CD8-positive, alpha-beta memory T cell (primary cell): ENCODE data around the gene PARL. TPM values are rescaled to one million over a fixed set of nuclear protein-coding genes. Genes with fewer than 3 reads are reported as not detected.
A peak's percentile ranks its signal among the peaks of the same experiment; 100 is the strongest.

Experiments used
- CTCF ChIA-PET: fragments of 350-600 bp; sonication (Branson Sonifier 250); formaldehyde crosslinking; loops from one replicate; lab custom pipeline; 2021; ENCODE audit warnings: antibody characterized with exemption; lab: Charles Lee
- POLR2A ChIA-PET: fragments of 350-600 bp; sonication (Branson Sonifier 250); formaldehyde crosslinking; loops from one replicate; lab custom pipeline; 2021; ENCODE audit warnings: antibody characterized with exemption; lab: Charles Lee
- DNase-seq, 5 donors: peaks; one replicate each; pipeline versions ENCODE4 v3.0.0 to v3.0.0-alpha.2; 2020 to 2022; ENCODE audit warnings: mixed read lengths in 1 of 5
- H3K27ac ChIP-seq: one replicate; pipeline ENCODE4 v1.7.0; 2013; ENCODE audit warnings: low read depth, mild to moderate bottlenecking, low read length, moderate library complexity
- H3K27me3 ChIP-seq: 2 replicates; pipeline ENCODE4 v1.7.0; 2013; ENCODE audit warnings: low read length, mild to moderate bottlenecking; ENCODE audit not compliant: insufficient read depth, poor library complexity, severe bottlenecking
- H3K36me3 ChIP-seq: 2 replicates; pipeline ENCODE4 v1.7.0; 2013; ENCODE audit warnings: mild to moderate bottlenecking, low read length, moderate library complexity; ENCODE audit not compliant: insufficient read depth
- H3K4me1 ChIP-seq: 2 replicates; pipeline ENCODE4 v1.7.0; 2013; ENCODE audit warnings: mild to moderate bottlenecking, low read length, moderate library complexity; ENCODE audit not compliant: insufficient read depth
- H3K4me3 ChIP-seq: 2 replicates; pipeline ENCODE4 v1.7.0; 2013; ENCODE audit warnings: mild to moderate bottlenecking, low read length
- H3K9me3 ChIP-seq: 2 replicates; pipeline ENCODE4 v1.7.0; 2013; ENCODE audit warnings: mild to moderate bottlenecking, low read length
- H3K27ac Mint-ChIP-seq, 8 donors: one replicate each; pipeline ENCODE4 v1.8.0; 2020 to 2021; ENCODE audit warnings: mixed read lengths in 8 of 8, mild to moderate bottlenecking in 6 of 8, inconsistent platforms in 3 of 8, moderate library complexity in 3 of 8
- H3K27me3 Mint-ChIP-seq, 2 donors: one replicate each; pipeline ENCODE4 v1.8.0; 2020 to 2021; ENCODE audit warnings: mixed read lengths in 2 of 2, mild to moderate bottlenecking in 1 of 2, moderate library complexity in 1 of 2
- H3K36me3 Mint-ChIP-seq, 3 donors: one replicate each; pipeline ENCODE4 v1.8.0; 2020 to 2021; ENCODE audit warnings: mixed read lengths in 3 of 3, inconsistent platforms in 1 of 3, mild to moderate bottlenecking in 1 of 3
- H3K4me1 Mint-ChIP-seq, 3 donors: one replicate each; pipeline ENCODE4 v1.8.0; 2020 to 2021; ENCODE audit warnings: mixed read lengths in 3 of 3, inconsistent platforms in 1 of 3, mild to moderate bottlenecking in 1 of 3
- H3K4me3 Mint-ChIP-seq, 7 donors: one replicate each; pipeline ENCODE4 v1.8.0; 2020 to 2021; ENCODE audit warnings: mixed read lengths in 7 of 7, mild to moderate bottlenecking in 6 of 7, moderate library complexity in 4 of 7, inconsistent platforms in 2 of 7
- H3K9me3 Mint-ChIP-seq, 5 donors: one replicate each; pipeline ENCODE4 v1.8.0; 2020 to 2022; ENCODE audit warnings: mixed read lengths in 5 of 5, mild to moderate bottlenecking in 3 of 5, moderate library complexity in 2 of 5, inconsistent platforms in 1 of 5
- polyA plus RNA-seq: library from polyadenylated mRNA; unstranded; fragments of 300-500 nt; fragmentation: Illumina TruSeq; gene quantifications from one replicate; pipeline ENCODE4 v1.2.3, GENCODE V29; 2021
- total RNA-seq, 2 experiments: library from RNA; stranded (reverse); gene quantifications; one replicate each; pipeline ENCODE4 v1.2.3, GENCODE V29; 2021

The PARL gene
- total and polyA plus RNA-seq, 3 experiments from 2014 or later: 93.4 to 98.1 (median 95.9) TPM

DNA sequence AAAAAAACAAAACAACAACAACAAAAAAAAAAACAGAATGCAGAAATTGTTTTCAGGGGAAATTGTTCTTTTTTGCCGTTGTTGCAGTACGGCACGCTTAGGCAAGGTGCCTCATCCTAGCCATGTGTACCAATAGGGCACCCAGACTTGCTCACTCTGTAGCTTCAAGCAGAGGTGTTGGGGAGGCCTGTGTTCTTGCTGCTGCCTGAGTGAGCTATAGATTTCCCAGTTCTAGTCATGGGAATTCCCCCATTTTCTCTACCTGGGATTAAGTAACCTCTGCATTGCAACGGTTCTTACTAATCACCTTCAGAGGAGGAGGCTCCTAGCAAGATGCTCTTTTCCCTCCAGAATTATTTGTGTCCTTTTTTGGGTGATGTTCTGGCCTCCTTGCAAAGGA, 12.9 kb upstream of the PARL start:
- H3K4me1 ChIP-seq: peaks cover 4% of the 10 kb centered on the region
- ChIA-PET CTCF (interaction anchor here (1.0 to 3.0 kb wide), 3 partner anchors 13 to 616 kb away, joined by 3 to 10 read pairs (median 8); partner anchors contain the start of gene PARL), POLR2A (interaction anchor here (0.6 kb wide), 1 partner anchor 436 kb away, joined by 3 read pairs; no protein-coding TSS in a partner anchor)
- H3K27me3 ChIP-seq: no peaks in the 10 kb centered on the region
- Mint-ChIP-seq H3K4me3 (no peak overlapping the region), H3K36me3 (no peaks in the 10 kb centered on the region), H3K27me3 (peaks cover 22 to 52% of the 10 kb centered on the region in 2 donors), H3K9me3 (peaks cover 0 to 5% (median 0%) of the 10 kb centered on the region in 5 donors), H3K4me1 (peaks cover 0 to 4% (median 3%) of the 10 kb centered on the region in 3 donors), H3K27ac (no peak overlapping the region)
- H3K9me3 ChIP-seq: no peaks in the 10 kb centered on the region
- H3K4me3 ChIP-seq: no peak overlapping the region
- H3K36me3 ChIP-seq: no peaks in the 10 kb centered on the region
- no peak for DNase-seq
- H3K27ac ChIP-seq: no peak overlapping the region

GRCh38 chr3:183896610-183897009, 11.9 kb upstream of the PARL start:
- Histone ChIP-seq H3K36me3 (no peaks in the 10 kb centered on the region), H3K4me3 (no peak overlapping the region), H3K27me3 (no peaks in the 10 kb centered on the region), H3K27ac (no peak overlapping the region), H3K4me1 (peaks cover 4% of the 10 kb centered on the region), H3K9me3 (no peaks in the 10 kb centered on the region)
- Mint-ChIP-seq H3K9me3 (peaks cover 0 to 5% (median 0%) of the 10 kb centered on the region in 5 donors), H3K27ac (peak overlapping the region in 1 of 8 donors; percentile 89), H3K4me3 (no peak overlapping the region), H3K27me3 (peaks cover 20 to 53% of the 10 kb centered on the region in 2 donors), H3K36me3 (no peaks in the 10 kb centered on the region), H3K4me1 (peaks cover 0 to 4% (median 3%) of the 10 kb centered on the region in 3 donors)
- ChIA-PET CTCF (interaction anchor here (0.7 to 3.0 kb wide), 13 partner anchors 8 to 646 kb away, joined by 3 to 14 read pairs (median 6); partner anchors contain the start of genes ABCC5, EEF1AKMT4 and PARL), POLR2A (no interaction called here)
- DNase-seq: no peak

GRCh38 chr3:183896184-183896583, 11.5 kb upstream of the PARL start:
- POLR2A ChIA-PET: no interaction called here

DNA sequence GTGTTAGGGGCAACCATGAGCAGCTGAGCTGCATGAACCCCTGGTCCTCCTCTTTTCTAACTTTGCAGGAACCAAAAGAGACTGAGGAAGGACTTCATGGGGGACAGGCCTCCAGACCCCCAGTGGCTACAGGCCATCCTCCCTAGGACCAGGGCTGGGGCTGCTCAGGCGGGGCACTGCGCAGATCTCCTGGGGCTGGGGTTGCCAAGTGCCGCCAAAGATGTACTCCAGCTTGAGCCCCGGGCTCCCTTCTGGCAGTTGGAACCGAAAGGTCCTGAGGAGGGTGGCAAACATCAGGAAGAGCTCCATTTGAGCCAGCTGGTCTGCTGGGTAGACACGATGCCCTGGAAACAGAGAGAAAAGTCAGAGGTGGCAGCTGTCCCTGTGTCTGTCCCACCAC, 11.1 kb upstream of the PARL start:
- Mint-ChIP-seq H3K4me3 (no peak overlapping the region), H3K27ac (no peak overlapping the region), H3K36me3 (no peaks in the 10 kb centered on the region), H3K27me3 (peaks cover 16 to 48% of the 10 kb centered on the region in 2 donors), H3K9me3 (peaks cover 0 to 3% (median 0%) of the 10 kb centered on the region in 5 donors), H3K4me1 (peaks cover 0 to 4% (median 3%) of the 10 kb centered on the region in 3 donors)
- Histone ChIP-seq H3K36me3 (no peaks in the 10 kb centered on the region), H3K27me3 (no peaks in the 10 kb centered on the region), H3K4me3 (no peak overlapping the region), H3K9me3 (no peaks in the 10 kb centered on the region), H3K4me1 (peaks cover 4% of the 10 kb centered on the region), H3K27ac (no peak overlapping the region)
- ChIA-PET CTCF (interaction anchor here (0.7 to 3.0 kb wide), 26 partner anchors 9 to 647 kb away, joined by 3 to 14 read pairs (median 4); partner anchors contain the start of genes ABCC5, EEF1AKMT4, EIF2B5 and PARL), POLR2A (interaction anchor here (0.6 kb wide), 1 partner anchor 12 kb away, joined by 3 read pairs; the partner anchor contains the start of gene PARL)
- no peak for DNase-seq

More at GRCh38 chr3:183896184-183896583, 11.5 kb upstream of the PARL start:
- Mint-ChIP-seq H3K4me3 (no peak overlapping the region), H3K27me3 (peaks cover 16 to 49% of the 10 kb centered on the region in 2 donors), H3K4me1 (peaks cover 0 to 4% (median 3%) of the 10 kb centered on the region in 3 donors), H3K9me3 (peaks cover 0 to 4% (median 0%) of the 10 kb centered on the region in 5 donors), H3K27ac (peak overlapping the region in 2 of 8 donors; percentile 37 to 89), H3K36me3 (no peaks in the 10 kb centered on the region)
- no peak overlapping the region for H3K4me3 ChIP-seq
- H3K36me3 ChIP-seq: no peaks in the 10 kb centered on the region
- no peak for DNase-seq
- no peak overlapping the region for H3K27ac ChIP-seq
- no peaks in the 10 kb centered on the region for H3K27me3 ChIP-seq
- H3K4me1 ChIP-seq: peaks cover 4% of the 10 kb centered on the region
- CTCF ChIA-PET: interaction anchor here (0.7 to 3.0 kb wide), 23 partner anchors 8 to 646 kb away, joined by 3 to 14 read pairs (median 4); partner anchors contain the start of genes ABCC5, EEF1AKMT4 and PARL
- H3K9me3 ChIP-seq: no peaks in the 10 kb centered on the region

DNA sequence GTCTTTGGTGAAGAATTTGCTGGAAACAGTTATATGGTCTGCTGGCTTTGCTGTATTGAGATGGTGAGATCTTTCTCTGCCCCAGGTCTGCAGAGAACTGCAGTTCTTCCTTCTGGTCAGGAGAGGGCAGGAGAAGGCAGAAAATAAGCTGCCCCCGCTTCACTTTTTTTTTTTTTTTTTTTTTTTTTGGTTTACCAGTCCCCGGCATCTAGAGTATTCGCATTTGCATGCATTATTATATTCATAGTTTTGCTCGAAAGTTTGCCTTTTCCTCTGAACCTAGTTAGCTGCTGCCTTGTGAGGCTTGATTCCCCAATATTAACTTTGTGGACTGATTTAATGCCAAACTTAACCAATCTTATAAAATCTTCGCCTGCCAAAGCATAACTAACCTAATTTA, 10.6 kb upstream of the PARL start:
- no peaks in the 10 kb centered on the region for H3K27me3 ChIP-seq
- Mint-ChIP-seq H3K27ac (no peak overlapping the region), H3K27me3 (peaks cover 14 to 44% of the 10 kb centered on the region in 2 donors), H3K36me3 (no peaks in the 10 kb centered on the region), H3K9me3 (peaks cover 0 to 3% (median 0%) of the 10 kb centered on the region in 5 donors), H3K4me3 (no peak overlapping the region), H3K4me1 (peaks cover 0 to 4% (median 3%) of the 10 kb centered on the region in 3 donors)
- H3K4me1 ChIP-seq: peaks cover 4% of the 10 kb centered on the region
- H3K36me3 ChIP-seq: no peaks in the 10 kb centered on the region
- ChIA-PET CTCF (interaction anchor here (0.7 to 3.0 kb wide), 26 partner anchors 9 to 647 kb away, joined by 3 to 14 read pairs (median 4); partner anchors contain the start of genes ABCC5, EEF1AKMT4, EIF2B5 and PARL), POLR2A (interaction anchor here (0.6 kb wide), 1 partner anchor 11 kb away, joined by 3 read pairs; the partner anchor contains the start of gene PARL)
- H3K4me3 ChIP-seq: no peak overlapping the region
- H3K9me3 ChIP-seq: no peaks in the 10 kb centered on the region
- no peak overlapping the region for H3K27ac ChIP-seq
- peak in 3 of 5 donors; percentile 44 to 63 (median 46) for DNase-seq

- Mint-ChIP-seq H3K4me1 (peaks cover 0 to 4% (median 3%) of the 10 kb centered on the region in 3 donors), H3K27ac (peak overlapping the region in 2 of 8 donors; percentile 27 to 62), H3K27me3 (peaks cover 8 to 30% of the 10 kb centered on the region in 2 donors), H3K9me3 (no peaks in the 10 kb centered on the region), H3K36me3 (peaks cover 0 to 2% (median 0%) of the 10 kb centered on the region in 3 donors), H3K4me3 (no peak overlapping the region)
- ChIA-PET CTCF (interaction anchor here (1.7 kb wide), 1 partner anchor 66 kb away, joined by 4 read pairs; no protein-coding TSS in a partner anchor), POLR2A (no interaction called here)
- H3K4me3 ChIP-seq: no peak overlapping the region
- DNase-seq: no peak
- no peaks in the 10 kb centered on the region for H3K36me3 ChIP-seq
- no peaks in the 10 kb centered on the region for H3K27me3 ChIP-seq
- H3K9me3 ChIP-seq: no peaks in the 10 kb centered on the region
- no peak overlapping the region for H3K27ac ChIP-seq
- H3K4me1 ChIP-seq: peaks cover 4% of the 10 kb centered on the region
Measured at GRCh38 chr3:183892610-183893214, 8.0 kb upstream of the PARL start.

GRCh38 chr3:183885766-183886165, 1.1 kb upstream of the PARL start:
- POLR2A ChIA-PET: no interaction called here
- Histone ChIP-seq H3K27ac (no peak overlapping the region), H3K9me3 (no peaks in the 10 kb centered on the region), H3K4me1 (peaks cover 23% of the 10 kb centered on the region), H3K36me3 (no peaks in the 10 kb centered on the region), H3K27me3 (no peaks in the 10 kb centered on the region), H3K4me3 (no peak overlapping the region)
- H3K9me3 Mint-ChIP-seq: no peaks in the 10 kb centered on the region
- H3K27ac Mint-ChIP-seq: peak overlapping the region in 5 of 8 donors; percentile 23 to 88 (median 74)
- peaks cover 35 to 45% (median 41%) of the 10 kb centered on the region in 3 donors for H3K4me1 Mint-ChIP-seq
- no peak for DNase-seq
- CTCF ChIA-PET: interaction anchor here (1.7 to 2.5 kb wide), 8 partner anchors 10 to 416 kb away, joined by 5 to 14 read pairs (median 10); no protein-coding TSS in a partner anchor
- peaks cover 0 to 2% of the 10 kb centered on the region in 2 donors for H3K27me3 Mint-ChIP-seq
- H3K4me3 Mint-ChIP-seq: peak overlapping the region; percentile 64 to 97 (median 73)
- H3K36me3 Mint-ChIP-seq: peaks cover 0 to 9% (median 3%) of the 10 kb centered on the region in 3 donors
